K562 (cell line): Measurements from ENCODE around the gene GLIS1. TPM values are rescaled to one million over a fixed set of nuclear protein-coding genes. Genes with fewer than 3 reads are reported as not detected.

Experiments
- ATF7 ChIP-seq: fragments of 450-650 bp; IDR thresholded peaks from 2 replicates; pipeline ENCODE4 v1.7.1; 2014; ENCODE audit warnings: mild to moderate bottlenecking, moderate library complexity
- BCOR ChIP-seq: fragments of 450-650 bp; IDR thresholded peaks from 2 replicates; pipeline ENCODE4 v1.6.1; 2016
- CREM ChIP-seq: IDR thresholded peaks from 2 replicates; pipeline ENCODE4 v1.6.1; 2014; ENCODE audit warnings: antibody characterized with exemption, low read depth
- EGR1 ChIP-seq: fragments of 450-650 bp; conservative IDR thresholded peaks from 2 replicates; pipeline ENCODE4 v1.6.1; 2017; ENCODE audit warnings: mild to moderate bottlenecking
- ELF4 ChIP-seq: fragments of 450-650 bp; formaldehyde crosslinking; IDR thresholded peaks from 2 replicates; pipeline ENCODE4 v1.4.0; 2022; ENCODE audit warnings: missing genetic modification characterization
- HDAC6 ChIP-seq: IDR thresholded peaks from 2 replicates; pipeline ENCODE4 v1.6.1; 2012; ENCODE audit warnings: low read depth, mild to moderate bottlenecking, control low read depth, inconsistent platforms, low read length, moderate library complexity
- ILK ChIP-seq: fragments of 450-650 bp; IDR thresholded peaks from 2 replicates; pipeline ENCODE4 v1.6.1; 2016; ENCODE audit warnings: missing genetic modification characterization, low read depth, mild to moderate bottlenecking, missing compliant biosample characterization, moderate library complexity, borderline replicate concordance
- JUND ChIP-seq, 2 experiments: IDR thresholded peaks; 2 replicates in 1 of 2; 3 replicates in 1 of 2; pipeline ENCODE4 v1.6.1; 2011; ENCODE audit warnings: borderline replicate concordance in 2 of 2, low read depth in 2 of 2, low read length in 2 of 2, improper control_type of control experiment in 1 of 2, missing biosample characterization in 1 of 2, missing genetic modification characterization in 1 of 2, missing genetic modification reagents in 1 of 2
- MCM5 ChIP-seq: fragments of 450-650 bp; IDR thresholded peaks from 2 replicates; pipeline ENCODE4 v1.6.1; 2016; ENCODE audit warnings: low read depth
- MITF ChIP-seq: IDR thresholded peaks from 2 replicates; pipeline ENCODE4 v1.6.1; 2014; ENCODE audit warnings: antibody characterized with exemption
- MTA1 ChIP-seq: fragments of 450-650 bp; IDR thresholded peaks from 2 replicates; pipeline ENCODE4 v1.6.1; 2017; ENCODE audit warnings: borderline replicate concordance
- NCOR1 ChIP-seq: fragments of 450-650 bp; IDR thresholded peaks from 2 replicates; pipeline ENCODE4 v1.6.1; 2016; ENCODE audit warnings: mild to moderate bottlenecking, moderate library complexity
- PHF20 ChIP-seq: fragments of 450-650 bp; IDR thresholded peaks from 2 replicates; pipeline ENCODE4 v1.6.1; 2018; ENCODE audit not compliant: partially characterized antibody
- PPARD ChIP-seq: fragments of 250-450 bp; sonication (Bioruptor Pico); IDR thresholded peaks from 2 replicates; pipeline ENCODE4 v1.8.0; 2022; ENCODE audit warnings: inconsistent platforms, mild to moderate bottlenecking, moderate library complexity
- RFX7 ChIP-seq: fragments of 250-450 bp; sonication (Bioruptor Pico); IDR thresholded peaks from 2 replicates; pipeline ENCODE4 v1.5.1; 2021; ENCODE audit warnings: mild to moderate bottlenecking
- SRSF7 ChIP-seq: fragments of 200-400 bp; formaldehyde crosslinking; optimal IDR thresholded peaks from 2 replicates; pipeline ENCODE3; 2017; ENCODE audit warnings: mild to moderate bottlenecking, low read depth, low read length
- TAF1 ChIP-seq: IDR thresholded peaks from 2 replicates; pipeline ENCODE4 v1.6.1; 2011; ENCODE audit warnings: mild to moderate bottlenecking, low read length, moderate library complexity; ENCODE audit not compliant: insufficient read depth, control insufficient read depth, severe bottlenecking; ENCODE audit errors: extremely low read depth
- THRB ChIP-seq: fragments of 450-650 bp; formaldehyde crosslinking; conservative IDR thresholded peaks from 2 replicates; pipeline ENCODE4 v1.4.0; 2022; ENCODE audit warnings: mild to moderate bottlenecking, missing genetic modification characterization
- ZFX ChIP-seq: sonication (generic); formaldehyde crosslinking; IDR thresholded peaks from 2 replicates; pipeline ENCODE4 v1.8.0; 2022; ENCODE audit warnings: mild to moderate bottlenecking, missing genetic modification reagents, moderate library complexity
- ZNF316 ChIP-seq: fragments of 450-650 bp; IDR thresholded peaks from 2 replicates; pipeline ENCODE4 v1.6.1; 2016
- ZNF407 ChIP-seq: fragments of 450-650 bp; IDR thresholded peaks from 2 replicates; pipeline ENCODE4 v1.6.1; 2016; ENCODE audit warnings: low read depth
- polyA plus RNA-seq, 8 experiments: library from polyadenylated mRNA; depleted of rRNA in 4 of 8; stranded (reverse) in 5 of 8; unstranded in 3 of 8; fragments of >200 nt; fragmentation: Nextera tagmentation in 2 of 8; fragmentation: Illumina TruSeq in 1 of 8; extraction: Ambion mirVana in 2 of 8; extraction: Trizol in 1 of 8; gene quantifications; 2 replicates each; pipeline versions ENCODE4 v1.2.1 to v1.2.3, GENCODE V29; 2011 to 2014; ENCODE audit warnings: inconsistent platforms in 1 of 8, missing spikeins in 1 of 8
- total RNA-seq, 7 experiments: library from RNA; depleted of rRNA in 6 of 7; stranded (reverse); fragments of >200 nt in 6 of 7; fragmentation: Illumina TruSeq in 2 of 7; extraction: Trizol in 2 of 7; gene quantifications; 2 replicates each; pipeline versions ENCODE4 v1.2.1 to v1.2.3, GENCODE V29; 2011 to 2021; ENCODE audit warnings: low replicate concordance in 1 of 7

GLIS1 gene
- total and polyA plus RNA-seq, 9 of the 15 experiments (the other 6 are each of a cell fraction or from before 2014, with no cell fraction given), result not detected

GRCh38 chr1:53608071-53608470 is 130.9 kb downstream of the GLIS1 start (continued):
- TF ChIP-seq EGR1 (no peak), ELF4 (CRISPR knock-in tag) (no peak), TAF1 (no peak), ZNF316 (no peak), MITF (no peak), PPARD (CRISPR knock-in tag) (no peak), CREM (peak; percentile 40; the same call in 1 of the 2 replicates), BCOR (no peak), THRB (CRISPR knock-in tag) (no peak), RFX7 (no peak), ZFX (CRISPR knock-in tag) (no peak), PHF20 (no peak), ZNF407 (no peak), MTA1 (no peak), SRSF7 (no peak), JUND (IDR thresholded peaks at IDR 0.05; ENCODE audit: borderline replicate concordance, low read depth, low read length) (peak; percentile 43), JUND (tag; IDR thresholded peaks at IDR 0.05; ENCODE audit: borderline replicate concordance, low read depth, low read length) (0 out of 3 replicates have a peak, but pooled peaks have one; percentile 35), NCOR1 (no peak), ILK (tag) (no peak), ATF7 (peak; percentile 75), MCM5 (no peak), HDAC6 (no peak)
